HG03520 (cell line): Measurements from ENCODE around the gene HIVEP3.
"Not testable (repeated sequence)": the region's sequence is repeated elsewhere in the genome, so short reads cannot be mapped to it uniquely, and the experiment has no call there.

ENCODE experiments used
- ATAC-seq: cut with Tn5 transposase; IDR thresholded peaks from one replicate; pipeline ENCODE4 v1.9.1; 2021; ENCODE audit warnings: mild to moderate bottlenecking, moderate library complexity; ENCODE audit not compliant: unreplicated experiment

Gene HIVEP3

GRCh38 chr1:41918450-41919043 is at the start of gene HIVEP3:
Gene HIVEP3 (minus strand): TSS chr1:41918922.
- ATAC-seq, result no peak

GRCh38 chr1:41964400-41964799 is 45.7 kb upstream of the HIVEP3 start:
- no peak for ATAC-seq

DNA sequence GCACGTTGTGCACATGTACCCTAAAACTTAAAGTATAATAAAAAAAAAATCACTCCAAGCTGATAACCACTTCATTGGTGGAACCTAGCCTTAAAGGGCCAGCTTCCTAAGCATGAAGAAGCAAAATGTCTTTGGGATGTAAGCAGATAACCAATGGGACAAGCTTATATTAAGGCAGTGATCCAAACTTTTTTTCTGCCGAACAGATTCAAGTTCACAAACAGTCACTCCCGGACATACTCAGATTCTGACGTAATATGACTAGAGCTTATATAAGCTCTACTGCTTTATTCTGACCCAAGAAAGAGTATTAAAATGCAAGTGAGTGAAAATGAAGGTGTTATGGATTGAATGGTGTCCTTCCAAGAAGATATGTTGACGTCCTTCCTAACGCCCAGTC is 44.9 kb upstream of the HIVEP3 start:
- no peak for ATAC-seq

- ATAC-seq, result no peak
These were observed 39.4 kb upstream of the HIVEP3 start for GRCh38 chr1:41958015-41958673.

- ATAC-seq, result no peak
These were observed 38.8 kb upstream of the HIVEP3 start for GRCh38 chr1:41957568-41957967.

- ATAC-seq, result peak; percentile 43
These were observed 36.9 kb upstream of the HIVEP3 start for GRCh38 chr1:41955461-41956159.

- no peak for ATAC-seq
These were observed 35.8 kb upstream of the HIVEP3 start for GRCh38 chr1:41954533-41954944.

DNA sequence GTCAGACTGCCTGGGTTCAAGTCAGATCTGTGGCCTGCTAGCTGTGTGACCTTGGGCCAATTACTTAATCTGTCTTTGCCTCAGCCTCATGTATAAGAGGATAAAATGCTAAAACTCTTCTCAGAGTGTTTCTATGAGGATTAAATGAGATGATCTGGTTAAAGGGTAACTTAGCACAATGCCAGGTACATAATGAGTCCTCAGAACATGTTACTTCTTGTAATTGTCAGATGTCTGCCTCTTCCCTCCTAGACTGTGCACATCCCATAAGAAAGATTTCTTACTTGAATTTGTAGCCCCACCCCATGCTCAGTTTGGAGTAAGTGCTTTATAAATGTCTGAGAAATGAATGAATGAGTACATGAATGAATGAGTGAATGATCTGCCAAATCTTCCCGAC is 34.6 kb upstream of the HIVEP3 start:
- ATAC-seq, result no peak

DNA sequence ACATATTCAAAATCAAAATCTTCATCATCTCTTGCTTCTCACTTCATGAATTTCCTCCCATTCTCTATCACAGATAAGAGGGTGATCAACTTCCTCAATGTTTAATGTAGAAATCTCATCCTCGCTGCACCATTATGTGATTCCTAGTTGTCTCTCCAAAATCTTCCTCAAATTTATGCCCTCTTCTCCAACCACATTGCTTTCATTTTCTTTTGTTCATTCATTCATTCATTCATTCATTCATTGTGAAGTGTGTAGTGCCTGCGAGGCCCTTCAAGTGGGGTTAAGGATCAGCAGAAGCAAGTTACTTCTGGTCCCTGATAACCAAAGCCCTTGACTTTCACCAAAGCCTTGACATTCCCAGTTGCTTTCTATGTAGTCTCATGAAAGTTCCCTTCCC is 33.5 kb upstream of the HIVEP3 start:
- no peak for ATAC-seq

DNA sequence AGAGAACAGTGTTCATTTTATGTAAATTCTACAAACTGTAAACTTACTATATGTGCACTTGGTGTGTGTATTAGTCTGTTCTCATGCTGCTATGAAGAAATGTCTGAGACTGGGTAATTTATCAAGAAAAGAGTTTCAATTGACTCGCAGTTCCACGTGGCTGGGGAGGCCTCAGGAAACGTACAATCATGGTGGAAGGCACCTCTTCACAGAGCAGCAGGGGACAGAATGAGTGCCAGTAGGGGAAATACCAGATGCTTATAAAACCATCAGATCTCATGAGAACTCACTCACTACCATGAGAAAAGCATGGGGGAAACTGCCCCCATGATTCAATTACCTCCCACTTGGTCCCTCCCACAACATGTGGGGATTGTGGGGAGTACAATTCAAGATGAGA is 32.8 kb upstream of the HIVEP3 start:
- not testable (repeated sequence) for ATAC-seq

DNA sequence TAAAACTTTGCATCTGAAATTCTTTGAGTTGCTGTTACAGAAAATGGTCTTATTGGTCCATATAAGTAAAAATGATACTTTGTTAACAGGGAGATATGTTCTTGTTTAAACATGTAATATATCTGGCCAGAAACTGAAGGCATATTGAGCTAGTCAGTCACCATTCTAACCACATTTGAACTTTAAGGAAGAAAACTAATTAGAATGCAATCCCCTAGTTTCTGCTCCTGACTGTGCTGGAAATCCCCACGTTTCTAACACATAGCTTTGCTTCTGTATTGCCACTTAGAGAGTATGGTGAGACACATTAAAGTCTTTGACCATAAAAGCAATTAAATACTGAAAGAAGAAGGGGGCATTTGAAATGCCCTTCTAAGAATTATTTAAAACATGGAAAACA is 32.1 kb upstream of the HIVEP3 start:
- ATAC-seq, result no peak

- not testable (repeated sequence) for ATAC-seq
These were observed 27.2 kb upstream of the HIVEP3 start for GRCh38 chr1:41945946-41946345.

DNA sequence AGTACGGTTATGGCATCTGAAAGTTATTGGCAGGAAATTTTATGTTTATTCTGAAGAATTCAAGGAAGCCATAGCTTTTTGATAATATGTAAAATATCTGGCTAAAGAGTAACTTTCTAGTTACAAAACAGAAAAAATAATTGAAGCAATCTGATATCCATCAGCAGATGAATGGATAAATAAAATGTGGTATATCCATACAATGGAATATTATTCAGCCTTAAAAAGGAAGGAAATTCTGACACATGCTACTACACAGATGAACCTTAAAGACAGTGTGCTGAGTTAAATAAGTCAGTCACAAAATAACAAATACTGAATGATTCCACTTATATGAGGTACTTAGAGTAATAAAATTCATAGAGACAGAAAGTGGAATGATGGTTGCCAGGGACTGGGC is 25.0 kb upstream of the HIVEP3 start:
- no peak for ATAC-seq

DNA sequence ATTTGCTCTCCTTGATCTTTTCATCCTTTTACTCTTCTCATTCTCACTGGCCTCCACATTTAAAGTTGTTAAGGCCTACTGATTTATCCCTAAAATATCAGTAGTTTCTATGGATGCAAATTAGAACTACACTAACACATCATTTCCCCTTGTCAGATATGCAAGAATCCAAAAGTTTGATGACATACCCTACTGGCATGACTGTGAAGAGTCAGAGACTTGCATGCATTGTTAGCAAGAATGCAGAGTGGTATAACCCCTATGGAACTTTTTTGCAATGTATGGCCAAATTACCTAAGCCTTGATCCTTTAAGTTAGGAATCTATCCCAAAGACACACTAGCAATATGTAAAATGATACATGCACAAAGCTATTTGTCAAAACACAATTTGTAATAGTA is 23.6 kb upstream of the HIVEP3 start:
- no peak for ATAC-seq

DNA sequence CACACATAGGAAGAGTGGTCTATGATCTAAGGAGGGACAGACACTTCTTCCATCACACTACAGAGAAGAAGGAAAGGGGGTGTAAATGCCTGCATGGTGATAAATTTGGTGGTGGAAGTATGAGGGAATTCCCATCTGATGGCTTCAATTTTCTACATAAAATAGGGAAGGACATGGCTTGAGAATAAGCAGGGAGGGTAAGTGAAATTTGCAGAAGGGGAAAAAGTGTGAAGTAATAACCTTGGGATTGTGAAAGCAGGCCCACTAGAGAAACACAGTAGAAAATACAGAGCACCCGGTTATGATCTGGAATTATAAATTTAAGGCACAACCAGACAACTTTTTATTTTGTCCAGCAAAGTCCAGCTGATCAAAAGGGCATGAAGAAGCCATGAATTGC is 22.7 kb upstream of the HIVEP3 start:
- no peak for ATAC-seq

GRCh38 chr1:41939194-41939593 is 20.5 kb upstream of the HIVEP3 start:
- ATAC-seq, result no peak

- no peak for ATAC-seq
These were observed 17.4 kb upstream of the HIVEP3 start for GRCh38 chr1:41936107-41936506.

DNA sequence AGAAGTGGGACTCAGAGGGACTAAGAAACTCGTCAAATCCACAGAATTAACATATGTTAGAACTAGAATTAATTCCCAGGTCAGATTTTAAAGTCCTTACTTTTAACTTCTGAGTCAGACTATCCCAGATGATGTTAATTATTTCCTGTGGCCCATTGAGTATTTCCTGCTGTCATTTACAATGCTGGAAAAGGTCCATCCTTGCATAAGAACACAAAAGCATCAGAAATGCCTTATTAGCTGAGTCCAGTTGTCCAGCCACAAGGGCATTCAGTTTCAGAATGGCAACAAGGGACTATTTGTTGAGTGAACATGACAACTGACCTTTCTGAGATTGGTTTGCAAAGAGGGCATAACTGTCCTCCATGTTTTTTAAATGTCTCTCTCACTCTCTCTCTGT is 16.5 kb upstream of the HIVEP3 start:
- no peak for ATAC-seq

DNA sequence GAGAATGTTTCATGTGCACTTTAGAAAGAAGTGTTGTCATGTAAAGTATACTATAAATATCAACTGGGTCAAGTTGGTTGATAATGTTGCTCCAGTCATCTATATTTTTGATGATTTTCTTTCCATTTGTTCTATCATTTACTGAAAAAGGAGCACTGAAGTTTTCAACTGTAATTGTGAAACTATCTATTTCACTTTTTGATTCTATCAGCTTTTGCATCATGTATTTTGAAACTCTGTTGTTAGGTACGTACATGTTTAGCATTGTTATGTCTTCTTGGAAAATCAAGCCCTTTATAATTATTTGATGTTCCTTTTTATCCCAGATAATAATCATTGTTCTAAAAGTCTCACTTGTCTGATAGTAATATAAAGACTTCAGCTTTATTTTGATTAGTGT is 14.4 kb upstream of the HIVEP3 start:
- ATAC-seq, result no peak

DNA sequence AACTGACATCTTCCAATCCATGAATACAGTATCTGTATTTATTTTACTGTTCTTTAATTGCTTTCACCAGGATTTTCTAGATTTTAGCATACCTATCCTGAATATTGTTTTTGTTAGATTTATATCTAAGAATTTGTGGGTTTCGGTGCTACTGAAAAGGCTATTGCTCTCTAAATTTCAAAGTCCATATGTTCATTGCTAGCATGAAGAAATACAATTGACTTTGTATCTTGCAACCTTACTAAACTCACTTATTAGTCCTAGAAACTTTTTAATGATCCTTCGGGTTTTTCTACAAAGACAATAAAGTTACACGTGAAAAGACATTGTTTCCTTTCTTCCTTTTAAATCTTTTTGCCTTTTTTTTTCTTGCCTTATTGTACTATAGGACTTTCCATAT is 12.9 kb upstream of the HIVEP3 start:
- no peak for ATAC-seq

GRCh38 chr1:41927118-41927517 is 8.4 kb upstream of the HIVEP3 start:
- no peak for ATAC-seq

GRCh38 chr1:41925712-41926111 is 7.0 kb upstream of the HIVEP3 start:
- ATAC-seq, result no peak
